AG10803 (cell line): ENCODE results near the gene EIF1AD.
"Not testable (repeated sequence)": the region's sequence is repeated elsewhere in the genome, so short reads cannot be mapped to it uniquely, and the experiment has no call there.

Experiments
- DNase-seq: peaks from one replicate; pipeline ENCODE4 v3.0.0; 2010; ENCODE audit warnings: low read depth
- H3K4me3 ChIP-seq: 2 replicates; pipeline ENCODE4 v1.5.1; 2011; ENCODE audit warnings: mild to moderate bottlenecking, low read length, control low read depth
- CTCF ChIP-seq: conservative IDR thresholded peaks from 2 replicates; pipeline ENCODE4 v1.5.1; 2011; ENCODE audit warnings: mild to moderate bottlenecking, low read length, control low read depth, inconsistent platforms

Gene EIF1AD

GRCh38 chr11:65952052-65952521 is 49.9 kb downstream of the EIF1AD start:
- H3K4me3 ChIP-seq: no peak overlapping the region
- TF ChIP-seq CTCF: no peak
- DNase-seq: no peak

- DNase-seq, H3K4me3 ChIP-seq: not testable (repeated sequence)
Observed at GRCh38 chr11:65951641-65952040, 50.3 kb downstream of the EIF1AD start.

GRCh38 chr11:65950711-65951110 is 51.2 kb downstream of the EIF1AD start:
- H3K4me3 ChIP-seq, DNase-seq: not testable (repeated sequence)

- DNase-seq: no peak
- TF ChIP-seq CTCF: no peak
- no peak overlapping the region for H3K4me3 ChIP-seq
Observed at GRCh38 chr11:65947603-65948125, 54.3 kb downstream of the EIF1AD start.

GRCh38 chr11:65947133-65947532 is 54.8 kb downstream of the EIF1AD start:
- H3K4me3 ChIP-seq: no peak overlapping the region
- DNase-seq: no peak
- TF ChIP-seq CTCF: no peak

GRCh38 chr11:65946655-65947054 is 55.3 kb downstream of the EIF1AD start:
- no peak overlapping the region for H3K4me3 ChIP-seq
- DNase-seq: no peak
- no peak for TF ChIP-seq CTCF
